HEK293 (cell line): ENCODE measurements around the gene TPSD1.

Source experiments
- KLF7 ChIP-seq: fragments of 450-650 bp; formaldehyde crosslinking; IDR thresholded peaks from 2 replicates; pipeline ENCODE4 v1.5.1; 2016; ENCODE audit warnings: missing biosample characterization, missing genetic modification characterization, borderline replicate concordance
- REST ChIP-seq: fragments of 450-650 bp; formaldehyde crosslinking; IDR thresholded peaks from 2 replicates; pipeline ENCODE4 v1.5.1; 2016; ENCODE audit warnings: missing biosample characterization, missing genetic modification characterization
- YY1 ChIP-seq: fragments of 450-650 bp; formaldehyde crosslinking; IDR thresholded peaks from 2 replicates; pipeline ENCODE4 v1.5.1; 2018; ENCODE audit warnings: missing biosample characterization, missing genetic modification characterization
- ZBTB7A ChIP-seq: fragments of 450-650 bp; formaldehyde crosslinking; IDR thresholded peaks from 2 replicates; pipeline ENCODE4 v1.5.1; 2016; ENCODE audit warnings: low read depth, missing biosample characterization, missing genetic modification characterization
- ZNF121 ChIP-seq: fragments of 450-650 bp; formaldehyde crosslinking; IDR thresholded peaks from 2 replicates; pipeline ENCODE4 v1.5.1; 2016; ENCODE audit warnings: missing biosample characterization, missing genetic modification characterization
- ZNF175 ChIP-seq: fragments of 450-650 bp; formaldehyde crosslinking; IDR thresholded peaks from 2 replicates; pipeline ENCODE4 v1.5.1; 2016; ENCODE audit warnings: missing biosample characterization, missing genetic modification characterization
- TF ChIP-seq, protein P1 (sequence below): fragments of 450-650 bp; formaldehyde crosslinking; IDR thresholded peaks from 2 replicates; pipeline ENCODE4 v1.5.1; 2016; ENCODE audit warnings: missing biosample characterization, missing genetic modification characterization
- TF ChIP-seq, protein P2 (sequence below): fragments of 450-650 bp; formaldehyde crosslinking; IDR thresholded peaks from 2 replicates; pipeline ENCODE4 v1.5.1; 2016; ENCODE audit warnings: missing biosample characterization, missing genetic modification characterization

DNA sequence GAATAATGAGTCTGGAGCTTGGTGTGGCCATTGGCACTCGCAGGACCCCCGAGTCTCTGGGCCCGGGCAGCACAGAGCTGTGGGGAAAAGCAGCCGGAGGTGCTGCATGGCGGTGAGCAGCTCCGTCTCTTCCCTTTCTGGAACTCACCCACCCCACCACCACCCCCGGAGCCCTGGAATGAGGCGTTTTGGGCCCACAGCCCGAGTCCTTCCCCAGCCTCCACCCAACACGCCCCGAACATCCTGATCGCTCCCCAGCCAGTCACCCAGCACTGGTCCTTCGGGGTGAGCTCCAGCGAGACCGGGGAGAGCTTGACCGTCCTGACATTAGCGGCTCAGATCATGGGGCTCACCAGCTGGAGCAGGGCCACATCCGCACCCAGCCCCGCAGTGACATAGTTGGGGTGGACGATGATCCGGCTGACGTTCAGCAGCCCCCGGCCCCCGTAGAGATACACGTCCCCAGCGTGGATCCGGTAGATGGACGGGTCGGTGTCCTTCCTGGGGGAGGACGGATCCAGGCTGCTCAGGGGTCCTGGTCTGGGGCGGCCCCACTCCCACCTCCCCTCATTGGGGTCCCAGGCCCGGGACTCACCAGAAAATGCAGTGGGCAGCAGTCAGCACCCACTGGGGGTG lies 6.5 kb downstream of the TPSD1 start:
- TF ChIP-seq KLF7 (tag by site-specific recombination) (no peak), ZBTB7A (no peak), REST (no peak), ZNF175 (no peak), ZNF121 (tag by site-specific recombination) (no peak), YY1 (tag by site-specific recombination) (no peak)
- TF ChIP-seq, protein P1, sequence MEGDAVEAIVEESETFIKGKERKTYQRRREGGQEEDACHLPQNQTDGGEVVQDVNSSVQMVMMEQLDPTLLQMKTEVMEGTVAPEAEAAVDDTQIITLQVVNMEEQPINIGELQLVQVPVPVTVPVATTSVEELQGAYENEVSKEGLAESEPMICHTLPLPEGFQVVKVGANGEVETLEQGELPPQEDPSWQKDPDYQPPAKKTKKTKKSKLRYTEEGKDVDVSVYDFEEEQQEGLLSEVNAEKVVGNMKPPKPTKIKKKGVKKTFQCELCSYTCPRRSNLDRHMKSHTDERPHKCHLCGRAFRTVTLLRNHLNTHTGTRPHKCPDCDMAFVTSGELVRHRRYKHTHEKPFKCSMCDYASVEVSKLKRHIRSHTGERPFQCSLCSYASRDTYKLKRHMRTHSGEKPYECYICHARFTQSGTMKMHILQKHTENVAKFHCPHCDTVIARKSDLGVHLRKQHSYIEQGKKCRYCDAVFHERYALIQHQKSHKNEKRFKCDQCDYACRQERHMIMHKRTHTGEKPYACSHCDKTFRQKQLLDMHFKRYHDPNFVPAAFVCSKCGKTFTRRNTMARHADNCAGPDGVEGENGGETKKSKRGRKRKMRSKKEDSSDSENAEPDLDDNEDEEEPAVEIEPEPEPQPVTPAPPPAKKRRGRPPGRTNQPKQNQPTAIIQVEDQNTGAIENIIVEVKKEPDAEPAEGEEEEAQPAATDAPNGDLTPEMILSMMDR (tag by site-specific recombination) = no peak
- TF ChIP-seq, protein P2, sequence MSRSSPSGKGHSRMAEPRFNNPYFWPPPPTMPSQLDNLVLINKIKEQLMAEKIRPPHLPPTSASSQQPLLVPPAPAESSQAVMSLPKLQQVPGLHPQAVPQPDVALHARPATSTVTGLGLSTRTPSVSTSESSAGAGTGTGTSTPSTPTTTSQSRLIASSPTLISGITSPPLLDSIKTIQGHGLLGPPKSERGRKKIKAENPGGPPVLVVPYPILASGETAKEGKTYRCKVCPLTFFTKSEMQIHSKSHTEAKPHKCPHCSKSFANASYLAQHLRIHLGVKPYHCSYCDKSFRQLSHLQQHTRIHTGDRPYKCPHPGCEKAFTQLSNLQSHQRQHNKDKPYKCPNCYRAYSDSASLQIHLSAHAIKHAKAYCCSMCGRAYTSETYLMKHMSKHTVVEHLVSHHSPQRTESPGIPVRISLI (tag by site-specific recombination) = no peak
